ENCODE measurements around the gene SENP1.

The SENP1 gene

GRCh38 chr12:48054955-48055821 is 50.7 kb downstream of the SENP1 start:
- no peak overlapping the region for H3K27ac ChIP-seq

GRCh38 chr12:48053883-48054282 is 52.0 kb downstream of the SENP1 start:
- no peak overlapping the region for H3K27ac ChIP-seq
- TF ChIP-seq ZFX (IDR thresholded peaks at IDR 0.05; ENCODE audit: borderline replicate concordance) = no peak
- TF ChIP-seq, protein P1, sequence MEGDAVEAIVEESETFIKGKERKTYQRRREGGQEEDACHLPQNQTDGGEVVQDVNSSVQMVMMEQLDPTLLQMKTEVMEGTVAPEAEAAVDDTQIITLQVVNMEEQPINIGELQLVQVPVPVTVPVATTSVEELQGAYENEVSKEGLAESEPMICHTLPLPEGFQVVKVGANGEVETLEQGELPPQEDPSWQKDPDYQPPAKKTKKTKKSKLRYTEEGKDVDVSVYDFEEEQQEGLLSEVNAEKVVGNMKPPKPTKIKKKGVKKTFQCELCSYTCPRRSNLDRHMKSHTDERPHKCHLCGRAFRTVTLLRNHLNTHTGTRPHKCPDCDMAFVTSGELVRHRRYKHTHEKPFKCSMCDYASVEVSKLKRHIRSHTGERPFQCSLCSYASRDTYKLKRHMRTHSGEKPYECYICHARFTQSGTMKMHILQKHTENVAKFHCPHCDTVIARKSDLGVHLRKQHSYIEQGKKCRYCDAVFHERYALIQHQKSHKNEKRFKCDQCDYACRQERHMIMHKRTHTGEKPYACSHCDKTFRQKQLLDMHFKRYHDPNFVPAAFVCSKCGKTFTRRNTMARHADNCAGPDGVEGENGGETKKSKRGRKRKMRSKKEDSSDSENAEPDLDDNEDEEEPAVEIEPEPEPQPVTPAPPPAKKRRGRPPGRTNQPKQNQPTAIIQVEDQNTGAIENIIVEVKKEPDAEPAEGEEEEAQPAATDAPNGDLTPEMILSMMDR (IDR thresholded peaks at IDR 0.05) = no peak

More at GRCh38 chr12:48054955-48055821, 50.7 kb downstream of the SENP1 start:
- TF ChIP-seq ZFX (IDR thresholded peaks at IDR 0.05; ENCODE audit: borderline replicate concordance) = no peak
- TF ChIP-seq, protein P1 (IDR thresholded peaks at IDR 0.05) = no peak

- no peak overlapping the region for H3K27ac ChIP-seq
- TF ChIP-seq, protein P1 (IDR thresholded peaks at IDR 0.05) = no peak
- no peak for TF ChIP-seq ZFX (IDR thresholded peaks at IDR 0.05; ENCODE audit: borderline replicate concordance)
Observed at GRCh38 chr12:48053122-48053521, 52.8 kb downstream of the SENP1 start.

- no peak for TF ChIP-seq ZFX (IDR thresholded peaks at IDR 0.05; ENCODE audit: borderline replicate concordance)
- TF ChIP-seq, protein P1 (IDR thresholded peaks at IDR 0.05) = no peak
Observed at GRCh38 chr12:48051681-48052080, 54.2 kb downstream of the SENP1 start.

GRCh38 chr12:48050174-48050573 is 55.7 kb downstream of the SENP1 start:
- no peak for TF ChIP-seq ZFX (IDR thresholded peaks at IDR 0.05; ENCODE audit: borderline replicate concordance)
- TF ChIP-seq, protein P1 (IDR thresholded peaks at IDR 0.05) = no peak
- H3K27ac ChIP-seq = no peak overlapping the region

More at GRCh38 chr12:48051681-48052080, 54.2 kb downstream of the SENP1 start:
- no peak overlapping the region for H3K27ac ChIP-seq

GRCh38 chr12:48045965-48046518 is 59.8 kb downstream of the SENP1 start:
- no peak for TF ChIP-seq ZFX (IDR thresholded peaks at IDR 0.05; ENCODE audit: borderline replicate concordance)
- TF ChIP-seq, protein P1 (IDR thresholded peaks at IDR 0.05) = no peak
- H3K27ac ChIP-seq = no peak overlapping the region
